ENCODE results near the gene PEPD.

The PEPD gene

GRCh38 chr19:33422369-33423180 is 99.0 kb downstream of the PEPD start:
- no peak for DNase-seq (ENCODE audit: low read depth)

GRCh38 chr19:33421368-33421767 is 100.2 kb downstream of the PEPD start:
- DNase-seq (ENCODE audit: low read depth): no peak

- no peak for DNase-seq (ENCODE audit: low read depth)
Observed at GRCh38 chr19:33420821-33421220, 100.8 kb downstream of the PEPD start.

GRCh38 chr19:33419788-33420130 is 101.8 kb downstream of the PEPD start:
- no peak for DNase-seq (ENCODE audit: low read depth)

- no peak for DNase-seq (ENCODE audit: low read depth)
Observed at GRCh38 chr19:33418871-33419787, 102.5 kb downstream of the PEPD start.

- DNase-seq (ENCODE audit: low read depth): no peak
Observed at GRCh38 chr19:33418461-33418860, 103.1 kb downstream of the PEPD start.

- DNase-seq (ENCODE audit: low read depth): no peak
Observed at GRCh38 chr19:33417751-33418150, 103.8 kb downstream of the PEPD start.

GRCh38 chr19:33416307-33417215 is 105.0 kb downstream of the PEPD start:
- peak; percentile 60 for DNase-seq (ENCODE audit: low read depth)

GRCh38 chr19:33414667-33415605 is 106.7 kb downstream of the PEPD start:
- no peak for DNase-seq (ENCODE audit: low read depth)

GRCh38 chr19:33413868-33414666 is 107.5 kb downstream of the PEPD start:
- no peak for DNase-seq (ENCODE audit: low read depth)

GRCh38 chr19:33413426-33413725 is 108.2 kb downstream of the PEPD start:
- DNase-seq (ENCODE audit: low read depth): no peak

- no peak for DNase-seq (ENCODE audit: low read depth)
Observed at GRCh38 chr19:33412601-33413425, 108.8 kb downstream of the PEPD start.

- no peak for DNase-seq (ENCODE audit: low read depth)
Observed at GRCh38 chr19:33411621-33412180, 109.9 kb downstream of the PEPD start.

GRCh38 chr19:33410915-33411401 is 110.6 kb downstream of the PEPD start:
- no peak for DNase-seq (ENCODE audit: low read depth)

- DNase-seq (ENCODE audit: low read depth): no peak
Observed at GRCh38 chr19:33409906-33410685, 111.5 kb downstream of the PEPD start.

GRCh38 chr19:33408538-33409434 is 112.8 kb downstream of the PEPD start:
- DNase-seq (ENCODE audit: low read depth): no peak

GRCh38 chr19:33408116-33408515 is 113.5 kb downstream of the PEPD start:
- no peak for DNase-seq (ENCODE audit: low read depth)
